HepG2 (cell line): ENCODE data around the gene ONECUT1. TPM values are rescaled to one million over a fixed set of nuclear protein-coding genes. Genes with fewer than 3 reads are reported as not detected.

Experiments
- ARHGAP35 ChIP-seq: sonication (generic); formaldehyde crosslinking; IDR thresholded peaks from 2 replicates; pipeline ENCODE4 v1.9.0; 2022; ENCODE audit warnings: mild to moderate bottlenecking, inconsistent platforms, moderate library complexity, missing genetic modification reagents, borderline replicate concordance
- ARID2 ChIP-seq: sonication (generic); formaldehyde crosslinking; IDR thresholded peaks from 2 replicates; pipeline ENCODE4 v1.8.1; 2022; ENCODE audit warnings: mild to moderate bottlenecking, missing genetic modification reagents, borderline replicate concordance
- EED ChIP-seq: sonication (generic); formaldehyde crosslinking; IDR thresholded peaks from 2 replicates; pipeline ENCODE4 v1.5.0; 2020; ENCODE audit warnings: mild to moderate bottlenecking, missing genetic modification reagents
- FOXC1 ChIP-seq: sonication (generic); formaldehyde crosslinking; IDR thresholded peaks from 2 replicates; pipeline ENCODE4 v1.8.0; 2022; ENCODE audit warnings: mild to moderate bottlenecking, missing genetic modification reagents, borderline replicate concordance
- FOXK2 ChIP-seq: fragments of 450-650 bp; IDR thresholded peaks from 2 replicates; pipeline ENCODE4 v1.6.1; 2016
- HCFC1 ChIP-seq: fragments of 150-350 bp; IDR thresholded peaks from 2 replicates; pipeline ENCODE4 v1.6.1; 2014; ENCODE audit warnings: low read depth, low read length
- HNRNPH1 ChIP-seq: fragments of 200-400 bp; formaldehyde crosslinking; optimal IDR thresholded peaks from 2 replicates; pipeline ENCODE3; 2017; ENCODE audit warnings: mild to moderate bottlenecking, low read depth, low read length
- HNRNPL ChIP-seq: fragments of 200-400 bp; formaldehyde crosslinking; IDR thresholded peaks from 2 replicates; pipeline ENCODE4 v1.6.1; 2017; ENCODE audit warnings: mild to moderate bottlenecking, low read depth, low read length
- ISL2 ChIP-seq: sonication (generic); formaldehyde crosslinking; IDR thresholded peaks from 2 replicates; pipeline ENCODE4 v1.5.0; 2020; ENCODE audit warnings: missing genetic modification reagents
- KDM4B ChIP-seq: sonication (generic); formaldehyde crosslinking; IDR thresholded peaks from 2 replicates; pipeline ENCODE4 v1.4.0; 2020; ENCODE audit warnings: missing genetic modification reagents
- KDM5B ChIP-seq: sonication (generic); formaldehyde crosslinking; IDR thresholded peaks from 2 replicates; pipeline ENCODE4 v1.4.0; 2020; ENCODE audit warnings: missing genetic modification reagents, mild to moderate bottlenecking, borderline replicate concordance
- POLR2AphosphoS5 ChIP-seq: IDR thresholded peaks from 2 replicates; pipeline ENCODE4 v1.6.1; 2012; ENCODE audit warnings: low read depth, low read length
- PRMT3 ChIP-seq: sonication (generic); formaldehyde crosslinking; IDR thresholded peaks from 2 replicates; pipeline ENCODE4 v1.8.1; 2022; ENCODE audit warnings: low read depth, mild to moderate bottlenecking, moderate library complexity, missing genetic modification reagents, borderline replicate concordance
- RBFOX2 ChIP-seq: fragments of 200-400 bp; formaldehyde crosslinking; IDR thresholded peaks from 2 replicates; pipeline ENCODE4 v1.6.1; 2017; ENCODE audit warnings: low read depth, mild to moderate bottlenecking, low read length
- SATB2 ChIP-seq: sonication (generic); formaldehyde crosslinking; IDR thresholded peaks from 2 replicates; pipeline ENCODE4 v1.5.0; 2020; ENCODE audit warnings: missing genetic modification reagents
- TBP ChIP-seq: sonication (generic); formaldehyde crosslinking; IDR thresholded peaks from 2 replicates; pipeline ENCODE4 v1.5.0; 2020; ENCODE audit warnings: missing genetic modification reagents
- ZFP90 ChIP-seq: sonication (generic); formaldehyde crosslinking; IDR thresholded peaks from 2 replicates; pipeline ENCODE4 v1.8.0; 2022; ENCODE audit warnings: missing genetic modification reagents, mild to moderate bottlenecking, inconsistent platforms, borderline replicate concordance
- ZNF570 ChIP-seq: sonication (generic); formaldehyde crosslinking; IDR thresholded peaks from 2 replicates; pipeline ENCODE4 v1.4.0; 2020; ENCODE audit warnings: mild to moderate bottlenecking, missing genetic modification reagents, borderline replicate concordance
- ZNF672 ChIP-seq: sonication (generic); formaldehyde crosslinking; IDR thresholded peaks from 2 replicates; pipeline ENCODE4 v1.8.1; 2022; ENCODE audit warnings: missing genetic modification reagents
- polyA plus RNA-seq, 8 experiments: library from polyadenylated mRNA; depleted of rRNA in 3 of 8; stranded (reverse) in 7 of 8; unstranded in 1 of 8; fragments of >200 nt; fragmentation: Illumina TruSeq in 4 of 8; extraction: Trizol in 4 of 8; gene quantifications; 2 replicates each; pipeline versions ENCODE4 v1.2.1 to v1.2.3, GENCODE V29; 2011 to 2016; ENCODE audit warnings: low read depth in 4 of 8, missing spikeins in 1 of 8, mixed read lengths in 1 of 8; ENCODE audit not compliant: insufficient read depth in 1 of 8
- total RNA-seq, 5 experiments: library from RNA; depleted of rRNA; stranded (reverse); fragments of >200 nt; fragmentation: Illumina TruSeq; extraction: Trizol; gene quantifications; 2 replicates each; pipeline ENCODE4 v1.2.3, GENCODE V29; 2016; ENCODE audit warnings: low read depth in 1 of 5
- TF ChIP-seq, protein P1 (sequence below): sonication (generic); formaldehyde crosslinking; IDR thresholded peaks from 2 replicates; pipeline ENCODE4 v1.4.0; 2020; ENCODE audit warnings: mild to moderate bottlenecking, missing genetic modification reagents
- TF ChIP-seq, protein P2 (sequence below): sonication (generic); formaldehyde crosslinking; IDR thresholded peaks from 2 replicates; pipeline ENCODE4 v1.4.0; 2020; ENCODE audit warnings: mild to moderate bottlenecking, missing genetic modification reagents
- TF ChIP-seq, protein P3 (sequence below): sonication (generic); formaldehyde crosslinking; IDR thresholded peaks from 2 replicates; pipeline ENCODE4 v1.8.1; 2023; ENCODE audit warnings: missing genetic modification reagents, mild to moderate bottlenecking, borderline replicate concordance
- TF ChIP-seq, protein P4 (sequence below): sonication (generic); formaldehyde crosslinking; IDR thresholded peaks from 2 replicates; pipeline ENCODE4 v1.5.0; 2020; ENCODE audit warnings: mild to moderate bottlenecking, missing genetic modification reagents
- TF ChIP-seq, protein P5 (sequence below): sonication (generic); formaldehyde crosslinking; IDR thresholded peaks from 2 replicates; pipeline ENCODE4 v1.5.0; 2020; ENCODE audit warnings: missing genetic modification reagents, mild to moderate bottlenecking, borderline replicate concordance
- TF ChIP-seq, protein P6 (sequence below): IDR thresholded peaks from 2 replicates; pipeline ENCODE4 v1.6.1; 2016; ENCODE audit warnings: mild to moderate bottlenecking, missing biosample characterization, missing genetic modification reagents
- TF ChIP-seq, protein P7 (sequence below): sonication (generic); formaldehyde crosslinking; IDR thresholded peaks from 2 replicates; pipeline ENCODE4 v1.4.0; 2020; ENCODE audit warnings: missing genetic modification reagents

The ONECUT1 gene
- total and polyA plus RNA-seq, 2 of the 13 experiments (the other 11 are each of a cell fraction or from before 2014, with no cell fraction given): 3.5 to 9.1 TPM

DNA sequence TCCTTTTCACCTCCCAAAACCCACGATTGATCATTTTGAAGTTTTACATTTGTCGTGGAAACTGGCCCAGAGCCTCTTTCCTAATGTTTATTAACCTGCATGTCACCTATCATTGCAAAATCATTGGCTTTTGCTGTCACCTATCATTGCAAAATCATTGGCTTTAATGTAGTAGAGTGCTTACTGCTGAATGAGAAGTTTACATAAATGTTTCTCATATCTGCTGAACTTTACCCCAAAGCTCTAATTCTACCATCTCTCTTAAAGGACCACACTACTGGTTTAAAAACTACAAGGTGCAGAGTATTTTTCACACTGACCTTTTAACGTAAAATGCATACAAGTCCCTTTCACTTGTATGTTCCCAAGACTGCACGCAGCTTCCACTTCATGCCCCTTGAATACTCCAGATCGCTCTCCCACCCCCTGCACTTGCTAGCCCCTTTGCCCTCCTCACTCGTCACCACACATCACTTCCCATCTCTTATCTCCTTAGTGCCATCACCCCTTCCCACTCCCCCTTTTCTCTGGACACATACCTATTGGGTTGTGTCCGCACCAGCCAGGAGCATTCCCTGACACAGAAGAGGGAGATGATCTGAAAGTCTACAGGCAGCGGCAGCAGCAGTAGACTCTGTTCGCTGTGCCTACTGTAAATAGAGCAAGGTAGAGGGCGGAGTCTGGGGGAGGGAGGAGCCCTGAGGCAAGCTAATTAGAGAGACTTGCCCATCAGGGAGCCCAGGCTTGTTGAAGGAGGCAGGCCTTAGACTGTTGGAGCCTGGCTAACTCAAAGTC, 80.8 kb downstream of the ONECUT1 start (continued):
- TF ChIP-seq, protein P1, sequence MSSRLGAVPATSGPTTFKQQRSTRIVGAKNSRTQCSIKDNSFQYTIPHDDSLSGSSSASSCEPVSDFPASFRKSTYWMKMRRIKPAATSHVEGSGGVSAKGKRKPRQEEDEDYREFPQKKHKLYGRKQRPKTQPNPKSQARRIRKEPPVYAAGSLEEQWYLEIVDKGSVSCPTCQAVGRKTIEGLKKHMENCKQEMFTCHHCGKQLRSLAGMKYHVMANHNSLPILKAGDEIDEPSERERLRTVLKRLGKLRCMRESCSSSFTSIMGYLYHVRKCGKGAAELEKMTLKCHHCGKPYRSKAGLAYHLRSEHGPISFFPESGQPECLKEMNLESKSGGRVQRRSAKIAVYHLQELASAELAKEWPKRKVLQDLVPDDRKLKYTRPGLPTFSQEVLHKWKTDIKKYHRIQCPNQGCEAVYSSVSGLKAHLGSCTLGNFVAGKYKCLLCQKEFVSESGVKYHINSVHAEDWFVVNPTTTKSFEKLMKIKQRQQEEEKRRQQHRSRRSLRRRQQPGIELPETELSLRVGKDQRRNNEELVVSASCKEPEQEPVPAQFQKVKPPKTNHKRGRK (CRISPR knock-in tag): no peak
- TF ChIP-seq HNRNPH1 (no peak), ZFP90 (CRISPR knock-in tag) (peak; percentile 65; the same call in 1 of the 2 replicates), ARID2 (CRISPR knock-in tag) (no peak), ZNF570 (CRISPR knock-in tag) (no peak), POLR2AphosphoS5 (no peak), ZNF672 (CRISPR knock-in tag) (no peak), KDM4B (CRISPR knock-in tag) (no peak), KDM5B (CRISPR knock-in tag) (no peak), ARHGAP35 (CRISPR knock-in tag) (no peak), TBP (CRISPR knock-in tag) (no peak), FOXK2 (0 out of 2 replicates have a peak, but pooled peaks have one; percentile 25), FOXC1 (no peak), RBFOX2 (no peak), PRMT3 (CRISPR knock-in tag) (no peak), HNRNPL (no peak), SATB2 (CRISPR knock-in tag) (no peak), EED (no peak), ISL2 (CRISPR knock-in tag) (no peak), HCFC1 (no peak)
- TF ChIP-seq, protein P2, sequence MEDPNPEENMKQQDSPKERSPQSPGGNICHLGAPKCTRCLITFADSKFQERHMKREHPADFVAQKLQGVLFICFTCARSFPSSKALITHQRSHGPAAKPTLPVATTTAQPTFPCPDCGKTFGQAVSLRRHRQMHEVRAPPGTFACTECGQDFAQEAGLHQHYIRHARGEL: no peak
- TF ChIP-seq, protein P3, sequence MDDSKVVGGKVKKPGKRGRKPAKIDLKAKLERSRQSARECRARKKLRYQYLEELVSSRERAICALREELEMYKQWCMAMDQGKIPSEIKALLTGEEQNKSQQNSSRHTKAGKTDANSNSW (CRISPR knock-in tag): no peak
- TF ChIP-seq, protein P4, sequence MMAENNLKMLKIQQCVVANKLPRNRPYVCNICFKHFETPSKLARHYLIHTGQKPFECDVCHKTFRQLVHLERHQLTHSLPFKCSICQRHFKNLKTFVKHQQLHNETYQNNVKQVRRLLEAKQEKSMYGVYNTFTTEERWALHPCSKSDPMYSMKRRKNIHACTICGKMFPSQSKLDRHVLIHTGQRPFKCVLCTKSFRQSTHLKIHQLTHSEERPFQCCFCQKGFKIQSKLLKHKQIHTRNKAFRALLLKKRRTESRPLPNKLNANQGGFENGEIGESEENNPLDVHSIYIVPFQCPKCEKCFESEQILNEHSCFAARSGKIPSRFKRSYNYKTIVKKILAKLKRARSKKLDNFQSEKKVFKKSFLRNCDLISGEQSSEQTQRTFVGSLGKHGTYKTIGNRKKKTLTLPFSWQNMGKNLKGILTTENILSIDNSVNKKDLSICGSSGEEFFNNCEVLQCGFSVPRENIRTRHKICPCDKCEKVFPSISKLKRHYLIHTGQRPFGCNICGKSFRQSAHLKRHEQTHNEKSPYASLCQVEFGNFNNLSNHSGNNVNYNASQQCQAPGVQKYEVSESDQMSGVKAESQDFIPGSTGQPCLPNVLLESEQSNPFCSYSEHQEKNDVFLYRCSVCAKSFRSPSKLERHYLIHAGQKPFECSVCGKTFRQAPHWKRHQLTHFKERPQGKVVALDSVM (CRISPR knock-in tag): no peak
- TF ChIP-seq, protein P5, sequence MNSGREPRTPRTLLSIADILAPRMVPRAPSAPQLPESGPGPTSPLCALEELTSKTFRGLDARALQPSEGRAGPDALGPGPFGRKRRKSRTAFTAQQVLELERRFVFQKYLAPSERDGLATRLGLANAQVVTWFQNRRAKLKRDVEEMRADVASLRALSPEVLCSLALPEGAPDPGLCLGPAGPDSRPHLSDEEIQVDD (CRISPR knock-in tag): no peak
- TF ChIP-seq, protein P6, sequence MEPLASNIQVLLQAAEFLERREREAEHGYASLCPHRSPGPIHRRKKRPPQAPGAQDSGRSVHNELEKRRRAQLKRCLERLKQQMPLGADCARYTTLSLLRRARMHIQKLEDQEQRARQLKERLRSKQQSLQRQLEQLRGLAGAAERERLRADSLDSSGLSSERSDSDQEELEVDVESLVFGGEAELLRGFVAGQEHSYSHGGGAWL (CRISPR knock-in tag): no peak
- TF ChIP-seq, protein P7, sequence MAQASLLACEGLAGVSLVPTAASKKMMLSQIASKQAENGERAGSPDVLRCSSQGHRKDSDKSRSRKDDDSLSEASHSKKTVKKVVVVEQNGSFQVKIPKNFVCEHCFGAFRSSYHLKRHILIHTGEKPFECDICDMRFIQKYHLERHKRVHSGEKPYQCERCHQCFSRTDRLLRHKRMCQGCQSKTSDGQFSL (CRISPR knock-in tag): no peak
